GM21447 (cell line): ENCODE measurements around the gene ORC4.

Experiments
- ATAC-seq: cut with Tn5 transposase; IDR thresholded peaks from one replicate; pipeline ENCODE4 v1.9.1; 2021; ENCODE audit not compliant: unreplicated experiment

Gene ORC4

DNA sequence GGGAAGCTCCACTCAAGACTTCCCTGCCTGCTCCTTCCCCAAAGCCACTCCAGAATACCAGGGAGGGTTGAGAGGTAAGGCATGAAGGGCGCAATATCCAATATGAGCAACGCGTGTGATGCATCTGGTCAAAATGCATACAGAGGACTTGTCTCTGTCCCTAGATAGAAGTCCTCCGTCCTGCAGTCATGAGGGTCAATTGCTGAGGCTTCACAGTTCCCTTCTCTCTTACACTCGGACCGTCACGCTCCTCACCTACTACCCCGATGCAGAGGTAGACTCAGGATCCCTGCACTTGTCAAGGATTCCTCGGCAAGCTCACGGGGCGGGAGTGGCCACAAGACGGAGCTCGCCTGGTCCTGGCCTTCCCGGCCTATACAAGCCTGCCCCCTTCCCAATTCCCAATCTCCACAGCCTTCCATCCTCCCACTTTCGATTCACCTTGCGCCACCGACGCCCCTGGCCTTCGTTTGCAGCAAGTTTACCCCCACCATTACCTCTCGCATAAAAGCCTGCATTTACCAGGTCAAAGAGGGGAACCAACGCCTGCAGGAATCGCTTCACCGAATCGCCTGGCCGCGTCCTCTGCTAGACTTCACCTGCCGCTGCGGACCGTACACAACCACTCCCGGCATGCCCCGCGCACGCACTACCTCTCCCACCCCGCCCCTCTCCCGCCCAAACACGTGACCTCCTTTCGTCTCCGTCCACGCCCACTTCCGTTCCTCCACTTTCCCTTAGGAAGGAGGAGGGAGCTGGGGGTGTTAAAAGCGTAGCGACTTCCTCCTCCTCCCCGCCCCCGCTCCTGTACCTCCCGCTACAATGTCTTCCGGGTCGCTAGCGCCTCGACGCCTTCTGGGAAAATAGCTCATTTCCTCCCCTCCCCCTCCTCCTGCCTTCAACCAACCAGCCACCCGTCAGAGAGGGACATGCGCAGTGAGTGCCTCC is at the start of gene ORC4:
ORC4 (minus strand) TSS at position 627 of the 948 bp plus-strand sequence. CDS start 44,779 bp downstream, outside the sequence.
- ATAC-seq = peak; percentile 76

DNA sequence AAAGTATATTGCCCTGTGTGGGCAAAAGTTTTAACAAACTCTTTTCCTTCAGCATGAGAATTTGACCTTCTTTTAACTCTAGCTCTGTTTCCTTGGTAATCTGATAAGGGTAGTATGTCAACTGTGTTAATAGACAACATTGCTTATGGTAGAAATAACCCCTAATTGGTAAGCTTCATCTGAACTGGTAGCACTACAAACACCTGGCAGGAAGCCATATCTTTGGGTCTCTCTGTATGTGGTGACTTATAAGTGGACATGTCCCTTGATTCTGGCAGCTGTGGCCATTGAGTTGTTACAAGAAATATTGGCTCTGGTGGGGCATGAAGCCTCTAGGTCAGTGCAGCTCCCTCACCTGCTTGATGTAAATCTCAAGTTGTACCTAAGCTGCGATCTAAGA is 47.3 kb upstream of the ORC4 start:
- ATAC-seq = no peak

DNA sequence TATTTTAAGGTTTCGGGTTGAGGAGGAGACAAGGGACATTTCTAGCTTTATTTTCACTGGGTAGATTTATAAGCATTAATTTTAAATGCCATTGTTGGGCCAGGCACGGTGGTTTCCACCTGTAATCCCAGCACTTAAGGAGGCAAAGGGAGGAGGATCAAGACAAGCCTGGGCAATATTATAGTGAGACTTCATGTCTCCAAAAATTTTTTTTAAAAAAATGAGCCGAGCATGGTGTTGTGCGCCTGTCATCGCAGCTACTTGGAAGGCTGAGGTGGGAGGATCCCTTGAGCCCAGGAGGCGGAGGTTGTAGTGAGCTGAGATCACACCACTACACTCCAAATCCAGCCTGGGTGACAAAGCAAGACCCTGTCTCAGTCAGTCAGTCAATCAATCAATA is 45.4 kb upstream of the ORC4 start:
- no peak for ATAC-seq

DNA sequence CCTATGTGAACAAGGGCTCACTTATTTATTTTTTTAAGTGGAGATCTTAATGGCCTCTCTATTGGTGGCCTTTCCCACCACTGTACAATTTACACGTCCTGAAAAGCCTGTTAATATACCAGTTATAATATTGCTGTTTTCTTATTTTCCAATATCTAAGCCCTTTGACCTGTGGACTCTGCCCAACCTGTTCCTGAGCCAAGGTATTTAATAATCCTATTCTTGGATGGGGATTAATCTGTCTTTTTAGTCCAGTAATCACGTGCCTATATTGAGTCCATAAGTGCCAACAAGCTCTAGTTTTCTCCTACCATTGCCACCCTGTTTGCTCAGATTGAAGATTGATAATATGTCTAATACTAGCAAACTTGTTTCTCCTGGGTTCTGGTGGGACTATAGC is 43.1 kb upstream of the ORC4 start:
- ATAC-seq = no peak

DNA sequence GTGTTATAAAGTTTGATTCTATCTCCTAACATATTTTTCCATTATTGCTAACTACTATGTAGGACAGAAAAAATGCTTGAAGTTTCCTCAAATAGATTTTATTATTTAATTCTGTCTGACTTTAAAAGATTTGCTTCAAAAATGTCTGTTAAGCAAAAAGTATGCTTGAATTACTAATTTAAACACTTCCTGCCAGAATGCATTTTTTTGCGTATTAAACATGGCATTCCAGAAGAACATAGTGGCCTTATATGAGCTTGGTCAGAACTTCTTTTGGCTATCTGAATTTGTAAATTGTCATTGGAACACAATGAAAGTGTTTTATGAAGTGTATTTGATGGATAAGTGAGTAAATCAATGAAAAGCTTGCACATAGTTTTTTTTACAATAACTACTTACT is 38.1 kb upstream of the ORC4 start:
- ATAC-seq = no peak

DNA sequence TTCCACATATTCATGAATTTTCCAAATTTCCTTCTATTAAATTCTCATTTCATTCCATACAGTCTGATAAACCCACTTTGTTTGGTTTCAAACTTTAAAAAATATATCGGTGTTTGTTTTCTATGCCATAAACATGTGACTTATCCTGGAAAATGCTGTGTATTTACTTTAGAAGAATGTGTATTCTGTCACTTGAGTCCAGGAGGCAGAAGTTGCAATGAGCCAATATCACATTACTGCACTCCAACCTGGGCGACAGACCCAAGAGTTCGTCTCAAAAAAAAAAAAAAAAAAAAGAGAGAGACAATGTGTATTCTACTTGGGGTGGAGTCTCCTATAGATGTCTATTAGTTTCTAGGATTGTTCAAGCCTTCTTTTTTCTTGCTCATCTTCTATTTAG is 32.1 kb upstream of the ORC4 start:
- ATAC-seq = no peak

DNA sequence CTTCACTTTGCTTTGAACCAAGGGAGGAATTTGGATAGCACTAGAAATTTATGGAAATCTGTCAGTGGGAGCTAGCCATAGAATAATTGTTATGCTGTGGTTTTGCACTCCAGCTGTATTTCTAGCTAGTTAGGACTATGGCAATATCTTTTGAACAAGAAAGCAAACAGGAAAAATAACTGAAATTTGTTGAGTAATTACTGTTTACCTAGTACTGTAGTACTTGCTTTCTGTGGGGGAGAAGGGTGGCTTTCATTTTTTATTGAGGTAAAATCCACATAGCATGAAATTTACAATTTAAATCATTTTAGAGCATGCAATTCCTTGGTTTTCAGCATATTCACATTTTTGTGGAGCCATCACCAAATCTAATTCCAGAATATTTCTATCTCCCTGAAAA is 28.7 kb upstream of the ORC4 start:
- ATAC-seq = peak; percentile 7

DNA sequence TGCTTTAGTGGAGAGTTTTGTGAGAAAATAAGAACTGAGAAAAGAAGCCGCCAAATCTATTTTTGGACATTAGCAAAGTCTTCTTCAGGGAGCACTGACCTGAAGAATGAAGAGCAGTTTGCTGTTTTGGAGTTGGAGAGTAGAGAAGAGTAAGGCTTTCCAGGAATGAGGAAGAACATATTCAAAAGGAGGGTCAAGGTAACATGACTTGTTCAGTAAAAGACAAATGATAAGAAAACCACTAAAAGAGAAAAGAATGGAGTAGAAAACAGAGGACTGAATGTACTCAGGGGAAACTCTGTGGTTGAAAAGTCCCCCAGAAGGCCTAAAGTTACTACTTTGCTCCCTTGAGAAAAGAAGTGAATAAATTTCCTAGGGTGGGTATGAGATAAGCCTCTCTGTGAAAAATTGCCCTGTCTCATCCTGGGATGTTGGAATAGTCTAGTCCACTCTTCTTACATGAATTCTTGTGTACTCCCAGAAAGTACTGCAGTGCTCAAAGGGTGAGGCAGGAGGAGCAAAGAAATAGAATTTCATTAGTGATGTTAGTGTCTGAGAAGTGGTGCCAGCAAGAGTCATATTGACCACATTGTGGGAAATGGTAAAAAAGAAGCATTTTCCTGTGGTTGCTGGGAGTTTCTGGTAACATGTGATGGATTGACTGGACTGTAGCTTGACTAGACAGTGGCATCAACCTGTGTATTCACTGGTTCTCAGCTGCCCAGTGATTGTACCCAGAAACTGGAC is 28.1 kb upstream of the ORC4 start:
- ATAC-seq = peak; percentile 66

DNA sequence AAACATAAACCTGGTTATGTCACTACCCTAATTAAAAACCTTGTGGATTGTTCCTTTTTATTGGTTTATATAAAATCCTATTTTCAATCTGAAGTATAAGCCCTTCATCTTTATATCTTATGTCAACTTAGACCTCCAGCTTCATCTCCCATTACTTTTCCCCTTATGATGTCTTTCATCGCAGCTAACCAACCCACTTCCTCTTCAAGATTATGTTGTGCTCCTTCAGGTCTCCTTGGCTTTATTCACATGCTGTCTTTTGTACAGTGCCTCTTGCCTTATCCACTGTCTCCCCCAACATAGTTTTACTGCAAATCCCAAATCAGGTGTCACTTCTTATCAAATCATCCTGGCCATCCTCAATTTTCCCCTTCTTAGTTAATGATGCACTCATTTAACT is 26.3 kb upstream of the ORC4 start:
- ATAC-seq = no peak

DNA sequence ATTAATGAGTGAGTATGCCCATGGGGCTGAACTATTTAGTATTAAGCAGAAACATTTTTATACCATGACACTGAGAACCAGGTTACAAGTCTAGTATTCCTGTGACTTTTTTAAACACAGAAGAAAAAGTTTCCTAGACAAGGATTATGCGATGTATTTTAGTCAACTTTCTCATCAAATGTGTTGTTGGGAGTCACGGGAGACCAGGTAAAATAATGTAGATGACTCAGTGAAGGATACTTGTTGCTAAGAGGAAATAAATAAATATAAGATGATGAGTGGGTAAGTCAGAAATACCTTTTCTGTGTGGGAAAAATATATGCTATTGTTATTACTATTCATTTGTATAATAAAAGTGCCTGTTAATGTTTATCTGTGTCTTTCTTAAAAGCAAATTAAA is 23.8 kb upstream of the ORC4 start:
- no peak for ATAC-seq

DNA sequence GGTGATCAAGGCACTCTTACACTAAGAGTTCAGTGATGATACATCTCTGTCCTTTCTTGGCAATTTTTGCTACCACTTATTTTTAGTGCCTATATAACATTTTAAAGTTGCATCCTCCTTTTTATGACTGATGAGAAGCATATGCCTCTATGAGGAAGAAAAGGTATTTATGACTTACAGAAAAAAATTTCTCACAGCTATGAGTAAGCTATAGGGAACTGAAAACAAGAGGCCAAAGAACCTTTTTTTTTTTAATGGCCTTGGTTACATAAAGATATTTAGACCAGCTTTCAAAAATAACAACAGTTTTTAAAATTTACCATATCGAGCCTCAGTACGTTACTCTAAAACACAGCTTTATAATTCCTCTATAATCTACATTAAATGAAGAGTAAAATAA is 21.7 kb upstream of the ORC4 start:
- ATAC-seq = peak; percentile 78

DNA sequence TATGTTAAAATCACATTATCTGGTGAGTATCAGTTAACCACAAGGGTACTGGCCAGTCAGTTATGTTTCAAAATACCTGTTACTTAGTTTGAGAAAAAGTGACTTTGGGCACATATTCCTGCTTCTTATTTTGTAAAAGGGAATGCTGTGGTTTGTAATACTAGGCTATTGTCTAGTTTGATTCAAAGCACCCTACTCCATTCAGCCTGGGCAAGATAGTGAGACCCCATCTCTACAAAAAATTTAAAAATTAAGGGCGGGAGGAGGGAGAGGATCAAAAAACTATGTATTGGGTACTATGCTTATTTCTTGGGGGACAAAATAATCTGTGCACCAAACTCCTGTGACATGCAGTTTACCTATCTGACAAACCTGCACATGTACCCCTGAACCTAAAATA is 19.2 kb upstream of the ORC4 start:
- no peak for ATAC-seq

DNA sequence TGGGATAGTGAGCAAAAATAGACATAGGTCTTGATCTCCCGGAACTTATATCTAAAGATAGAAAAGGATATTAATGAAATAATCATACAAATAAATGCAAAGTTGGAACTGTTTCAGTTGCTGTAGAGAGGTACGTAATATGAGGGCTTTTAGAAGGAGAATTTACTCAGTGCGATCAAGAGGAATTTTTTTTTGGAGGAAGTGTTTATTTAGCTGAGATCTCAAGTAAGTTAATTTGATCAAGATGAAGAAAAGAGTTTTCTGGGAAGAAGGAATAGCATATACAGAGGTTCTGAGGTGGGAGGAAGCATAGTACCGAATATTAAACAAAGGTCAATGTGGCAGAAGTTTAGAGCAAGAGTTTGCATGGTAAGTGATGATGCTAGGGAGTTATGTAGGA is 11.7 kb upstream of the ORC4 start:
- no peak for ATAC-seq

DNA sequence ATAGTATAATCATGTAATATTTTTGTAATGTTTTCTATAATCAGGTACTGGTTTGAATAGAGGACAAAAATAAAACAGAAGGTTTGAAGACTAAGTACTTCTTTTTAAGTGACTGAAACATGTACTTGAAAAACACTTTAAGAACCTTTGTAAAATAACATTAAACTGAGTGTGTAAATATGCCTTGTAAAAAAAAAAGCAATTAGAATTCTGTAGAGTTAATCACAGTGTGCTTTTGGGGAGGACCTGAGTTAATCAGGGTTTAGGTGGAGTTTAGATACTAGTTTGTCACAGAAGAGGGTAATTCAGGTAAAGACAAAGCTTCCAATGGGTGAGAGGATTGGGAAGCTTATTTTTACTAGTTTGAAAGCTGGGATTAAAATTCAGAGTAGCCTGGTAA is 10.6 kb upstream of the ORC4 start:
- no peak for ATAC-seq

DNA sequence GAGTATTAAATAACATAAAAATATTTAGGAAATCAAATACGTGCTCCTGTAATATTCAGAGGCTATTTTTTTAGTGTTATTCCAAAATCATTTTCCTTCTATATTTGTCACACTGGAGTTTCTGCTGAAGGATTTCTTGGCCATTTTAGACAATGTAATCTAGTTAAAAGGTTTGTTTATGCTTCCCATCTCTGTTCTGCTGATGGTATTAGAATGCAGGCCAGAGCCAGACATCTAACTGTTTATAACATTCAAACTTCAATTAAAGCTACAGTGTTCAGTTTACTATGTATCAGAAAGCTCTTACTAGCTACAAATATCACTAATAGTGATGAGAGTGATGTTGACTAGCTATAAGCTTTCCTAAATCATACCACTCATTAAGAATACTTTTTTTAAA is 8.2 kb upstream of the ORC4 start:
- ATAC-seq = no peak

DNA sequence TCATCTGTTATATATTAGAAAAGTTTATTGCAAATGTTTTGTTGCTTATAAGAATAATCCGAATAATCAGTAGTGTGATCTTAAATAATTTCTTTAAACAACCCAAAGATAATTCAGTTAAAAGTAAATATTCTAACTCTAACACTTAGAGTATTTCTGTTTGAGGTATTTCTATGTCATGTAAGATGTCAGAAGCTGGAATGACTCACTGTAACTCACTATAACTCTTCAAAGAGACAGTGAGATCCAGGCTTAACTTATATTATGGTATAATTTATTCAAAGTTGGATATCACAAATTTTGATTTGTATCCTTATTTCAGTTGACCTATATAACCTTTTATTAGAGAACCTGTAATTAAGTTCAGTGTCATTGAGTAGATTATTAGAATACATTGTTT is 7.3 kb upstream of the ORC4 start:
- no peak for ATAC-seq

DNA sequence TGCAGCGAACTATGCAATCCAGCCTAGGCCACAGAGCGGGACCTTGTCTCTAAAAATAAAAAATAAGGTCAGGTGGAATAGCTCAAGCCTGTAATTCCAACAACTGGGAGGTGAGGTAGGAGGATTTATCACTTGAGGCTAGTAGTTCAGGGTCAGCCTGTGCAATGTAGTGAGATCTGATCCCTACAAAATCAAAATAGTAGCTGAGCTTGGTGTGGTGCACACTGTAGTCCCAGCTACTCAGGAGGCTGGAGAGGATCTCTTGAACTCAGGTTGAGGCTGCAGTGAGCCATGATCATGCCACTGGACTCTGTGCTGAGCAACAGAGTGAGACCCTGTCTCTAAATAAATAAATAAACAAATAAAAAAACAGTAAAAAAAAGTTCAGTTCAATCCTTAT is 6.0 kb upstream of the ORC4 start:
- no peak for ATAC-seq

DNA sequence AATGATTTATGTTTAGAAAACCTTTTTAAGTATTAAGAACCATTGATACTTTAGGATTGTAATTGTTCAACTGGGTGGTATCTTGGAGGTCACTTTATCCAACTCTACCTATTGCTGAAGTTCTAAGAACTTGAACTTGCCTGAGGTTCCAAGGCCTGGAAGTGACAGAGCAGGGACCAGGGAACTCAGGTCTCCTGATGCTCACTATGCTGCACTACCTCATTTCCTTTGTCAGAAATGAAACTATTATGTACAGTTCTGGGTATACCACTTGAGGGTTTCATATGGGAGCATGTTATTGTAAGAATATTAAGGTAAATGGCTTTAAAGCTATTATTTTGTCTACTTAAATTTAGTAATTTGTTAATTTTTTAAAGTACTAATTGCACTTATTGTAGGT is 3.3 kb upstream of the ORC4 start:
- ATAC-seq = peak; percentile 32

DNA sequence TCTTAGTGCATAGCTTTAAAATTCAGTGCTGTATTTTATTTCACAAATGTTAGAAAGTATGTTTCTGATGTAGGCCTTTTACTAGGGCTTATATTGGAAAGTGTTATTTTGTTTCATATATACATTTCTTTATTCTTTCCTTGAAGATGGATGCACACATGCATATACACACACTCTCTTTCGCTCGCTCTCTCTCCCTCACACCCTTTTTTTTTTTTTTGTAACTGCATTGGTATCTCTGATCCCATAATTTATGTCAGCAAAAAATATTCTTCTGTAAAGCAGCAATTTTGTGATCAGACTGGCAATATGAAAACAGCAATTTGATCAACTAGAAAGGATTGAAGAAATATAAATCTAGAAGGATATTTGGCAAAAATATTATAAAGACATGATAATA is 2.3 kb upstream of the ORC4 start:
- no peak for ATAC-seq

DNA sequence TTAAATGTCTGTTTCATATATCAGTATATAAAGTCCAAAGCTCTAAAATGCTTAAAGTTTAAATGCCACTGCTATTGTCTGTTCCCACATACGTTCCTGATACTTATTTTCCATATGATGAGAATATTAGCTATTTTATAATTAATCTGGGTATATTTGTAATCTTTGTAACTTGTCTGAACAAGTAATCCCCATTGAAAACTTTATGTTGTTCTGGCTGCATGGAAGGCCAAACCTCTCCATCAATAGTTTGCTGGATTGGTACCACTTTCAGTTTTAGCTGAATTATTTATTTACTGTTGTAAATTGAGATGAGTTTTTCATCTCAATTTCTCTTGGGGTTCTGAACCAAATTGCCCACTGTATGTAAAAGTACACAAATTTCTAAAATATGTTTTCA is 1.8 kb upstream of the ORC4 start:
- no peak for ATAC-seq

DNA sequence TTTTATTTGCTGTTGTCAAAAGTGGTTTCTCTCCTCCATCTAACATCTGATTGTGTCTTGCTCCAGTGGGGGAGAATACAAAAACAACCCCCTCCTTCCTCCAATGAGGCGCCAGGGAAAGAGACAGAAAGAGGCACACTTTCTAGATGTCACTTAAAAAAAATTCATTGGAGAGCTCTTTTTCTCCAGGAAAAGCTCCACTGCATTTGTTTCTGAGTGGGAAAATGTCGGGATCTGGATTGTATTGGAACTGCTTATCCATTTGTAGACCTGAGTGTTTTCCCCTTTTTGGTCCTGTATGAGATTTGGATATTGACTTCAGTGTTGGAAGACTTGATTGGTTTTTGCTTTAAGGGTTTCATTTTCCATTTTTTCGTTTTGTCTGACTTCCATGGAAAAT is 1.3 kb upstream of the ORC4 start:
- no peak for ATAC-seq
